ENCODE measurements around the gene UBA6. TPM values are rescaled to one million over a fixed set of nuclear protein-coding genes. Genes with fewer than 3 reads are reported as not detected.

UBA6 gene
- total and polyA plus RNA-seq, 2 donors (not counting 1 experiment from before 2014, with no cell fraction given) = 22.8 to 64.0 TPM

DNA sequence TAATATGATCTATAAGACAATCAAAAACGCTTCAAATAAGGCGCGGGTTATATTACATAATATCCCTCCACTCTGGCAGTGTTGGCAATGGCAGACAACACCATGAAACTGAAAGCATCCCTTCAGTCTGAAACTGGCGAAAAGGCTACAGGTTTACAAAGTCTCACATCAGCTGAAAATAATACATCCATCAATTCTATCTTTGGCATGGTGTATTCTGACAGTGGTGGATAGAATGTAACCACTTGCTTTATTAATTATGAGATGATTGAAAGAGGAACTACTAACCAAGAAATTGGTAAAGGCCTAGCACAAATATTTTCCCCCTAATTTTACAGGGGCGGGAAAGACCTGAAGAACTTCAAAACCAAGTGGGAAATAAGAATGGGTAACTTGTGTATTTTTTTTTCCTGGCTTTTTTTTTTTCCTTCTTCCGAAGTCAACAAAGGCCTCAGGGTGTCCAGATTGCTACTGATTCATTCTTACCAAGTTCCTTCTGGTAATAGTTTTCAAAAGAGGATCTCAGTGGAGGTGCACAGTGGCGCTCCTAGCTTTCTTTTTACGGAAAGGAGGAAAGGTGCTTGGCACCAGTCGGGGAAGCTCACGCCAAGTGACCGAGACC, 728 bp downstream of the UBA6 start:
- H3K4me1 Mint-ChIP-seq = peaks cover 50% of the 10 kb centered on the region

More for the DNA sequence above, 728 bp downstream of the UBA6 start:
- Histone ChIP-seq H3K4me3 (ENCODE audit: control extremely low read depth in 1 of 5, extremely low read depth in 1 of 5, insufficient read depth in 1 of 5, low read depth in 2 of 5, low read length in 4 of 5) (peak overlapping the region; percentile 63 to 95 (median 88)), H3K36me3 (replicated peaks in 1 of 2; ENCODE audit: control extremely low read depth in 1 of 2, control insufficient read depth in 1 of 2, extremely low read depth in 1 of 2, insufficient read depth in 2 of 2, low read length in 1 of 2) (peaks cover 0 to under 1% of the 10 kb centered on the region in 2 experiments), H3K4me1 (ENCODE audit: control insufficient read depth in 2 of 2, insufficient read depth in 2 of 2, low read length in 2 of 2) (peaks cover 18% of the 10 kb centered on the region in 2 donors), H4K20me1 (ENCODE audit: control insufficient read depth, insufficient read depth, low read length, poor library complexity, severe bottlenecking) (no peaks in the 10 kb centered on the region), H3K27ac (ENCODE audit: low read length in 2 of 2) (peak overlapping the region; percentile 69 to 88), H3K9ac (ENCODE audit: low read length) (peak overlapping the region; percentile 92), H3K9me3 (ENCODE audit: control extremely low read depth in 1 of 3, control insufficient read depth in 2 of 3, insufficient read depth in 1 of 3, low read length in 2 of 3) (no peaks in the 10 kb centered on the region), H3K79me2 (ENCODE audit: control insufficient read depth, insufficient read depth, low read length) (peaks cover 78% of the 10 kb centered on the region), H3K27me3 (replicated peaks in 1 of 4; ENCODE audit: control extremely low read depth in 1 of 4, control insufficient read depth in 3 of 4, insufficient read depth in 4 of 4, low read length in 3 of 4) (no peaks in the 10 kb centered on the region), H3K4me2 (replicated peaks; ENCODE audit: low read depth, low read length, poor library complexity, severe bottlenecking) (peak overlapping the region; percentile 84), H2AFZ (ENCODE audit: insufficient read depth, low read depth, low read length, poor library complexity, severe bottlenecking) (peak overlapping the region; percentile 80)
- ATAC-seq (ENCODE audit: low read depth) (no peak), DNase-seq (peak; percentile 46)
- 20% methylated on average over 6 of the region's 11 CpGs for WGBS (ENCODE audit: insufficient coverage)
- Mint-ChIP-seq H3K27me3 (no peaks in the 10 kb centered on the region), H3K4me3 (peak overlapping the region; percentile 92), H3K27ac (peak overlapping the region; percentile 95), H3K9me3 (ENCODE audit: insufficient read depth) (no peaks in the 10 kb centered on the region)
- ChIA-PET CTCF (interaction anchor here (0.6 to 3.3 kb wide), 8 partner anchors 9 to 211 kb away, joined by 3 to 21 read pairs (median 4); no protein-coding TSS in a partner anchor), POLR2A (interaction anchor here (1.0 to 2.1 kb wide), 2 partner anchors 150 to 155 kb away, joined by 4 to 19 read pairs; partner anchors contain the start of gene CENPC)
- intact Hi-C loops (cut with micrococcal nuclease) = loop anchor here (2.0 kb wide), 1 partner anchor 47 kb away; no protein-coding TSS in a partner anchor
- TF ChIP-seq CTCF (IDR thresholded peaks at IDR 0.05) (no peak), EZH2 (IDR thresholded peaks at IDR 0.05; ENCODE audit: borderline replicate concordance, insufficient read depth, low read depth, low read length, poor library complexity, severe bottlenecking) (no peak)
